ENCODE measurements around the gene CTPS2. TPM values are rescaled to one million over a fixed set of nuclear protein-coding genes. Genes with fewer than 3 reads are reported as not detected.
"Not testable (repeated sequence)": the region's sequence is repeated elsewhere in the genome, so short reads cannot be mapped to it uniquely, and the experiment has no call there.

Gene CTPS2
- total and polyA plus RNA-seq, 8 donors: 10.2 to 56.5 (median 49.1) TPM

DNA sequence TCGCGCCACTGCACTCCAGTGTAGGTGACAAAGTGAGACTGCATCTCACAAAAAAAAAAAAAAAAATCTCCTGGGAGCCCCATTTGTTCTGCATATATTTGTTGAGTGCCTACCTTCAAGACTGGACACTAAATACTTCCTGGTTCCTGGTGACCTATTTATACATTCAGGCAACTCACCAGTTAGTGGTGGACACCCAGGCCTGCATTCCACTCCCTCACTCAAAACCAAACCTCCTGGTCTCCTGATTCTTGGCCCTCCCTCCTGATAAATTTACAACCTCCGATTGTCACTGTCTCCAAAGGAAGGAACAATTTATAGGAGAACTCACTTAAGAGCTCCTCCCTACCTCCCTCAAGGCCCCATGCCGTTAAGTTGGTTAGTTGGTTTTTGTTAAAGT lies 10.0 kb upstream of the CTPS2 start:
- Histone ChIP-seq H3K27me3 (no peaks in the 10 kb centered on the region), H3K27ac (no peak overlapping the region), H3K36me3 (no peaks in the 10 kb centered on the region), H3K4me1 (peaks cover 3 to 13% of the 10 kb centered on the region in 2 donors), H3K4me3 (no peak overlapping the region), H3K9me3 (no peaks in the 10 kb centered on the region)
- TF ChIP-seq, protein P1, sequence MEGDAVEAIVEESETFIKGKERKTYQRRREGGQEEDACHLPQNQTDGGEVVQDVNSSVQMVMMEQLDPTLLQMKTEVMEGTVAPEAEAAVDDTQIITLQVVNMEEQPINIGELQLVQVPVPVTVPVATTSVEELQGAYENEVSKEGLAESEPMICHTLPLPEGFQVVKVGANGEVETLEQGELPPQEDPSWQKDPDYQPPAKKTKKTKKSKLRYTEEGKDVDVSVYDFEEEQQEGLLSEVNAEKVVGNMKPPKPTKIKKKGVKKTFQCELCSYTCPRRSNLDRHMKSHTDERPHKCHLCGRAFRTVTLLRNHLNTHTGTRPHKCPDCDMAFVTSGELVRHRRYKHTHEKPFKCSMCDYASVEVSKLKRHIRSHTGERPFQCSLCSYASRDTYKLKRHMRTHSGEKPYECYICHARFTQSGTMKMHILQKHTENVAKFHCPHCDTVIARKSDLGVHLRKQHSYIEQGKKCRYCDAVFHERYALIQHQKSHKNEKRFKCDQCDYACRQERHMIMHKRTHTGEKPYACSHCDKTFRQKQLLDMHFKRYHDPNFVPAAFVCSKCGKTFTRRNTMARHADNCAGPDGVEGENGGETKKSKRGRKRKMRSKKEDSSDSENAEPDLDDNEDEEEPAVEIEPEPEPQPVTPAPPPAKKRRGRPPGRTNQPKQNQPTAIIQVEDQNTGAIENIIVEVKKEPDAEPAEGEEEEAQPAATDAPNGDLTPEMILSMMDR (IDR thresholded peaks at IDR 0.05): no peak
- intact Hi-C loops (cut with DNase I): no loop called here
- ATAC-seq: no peak
- DNase-seq: no peak

DNA sequence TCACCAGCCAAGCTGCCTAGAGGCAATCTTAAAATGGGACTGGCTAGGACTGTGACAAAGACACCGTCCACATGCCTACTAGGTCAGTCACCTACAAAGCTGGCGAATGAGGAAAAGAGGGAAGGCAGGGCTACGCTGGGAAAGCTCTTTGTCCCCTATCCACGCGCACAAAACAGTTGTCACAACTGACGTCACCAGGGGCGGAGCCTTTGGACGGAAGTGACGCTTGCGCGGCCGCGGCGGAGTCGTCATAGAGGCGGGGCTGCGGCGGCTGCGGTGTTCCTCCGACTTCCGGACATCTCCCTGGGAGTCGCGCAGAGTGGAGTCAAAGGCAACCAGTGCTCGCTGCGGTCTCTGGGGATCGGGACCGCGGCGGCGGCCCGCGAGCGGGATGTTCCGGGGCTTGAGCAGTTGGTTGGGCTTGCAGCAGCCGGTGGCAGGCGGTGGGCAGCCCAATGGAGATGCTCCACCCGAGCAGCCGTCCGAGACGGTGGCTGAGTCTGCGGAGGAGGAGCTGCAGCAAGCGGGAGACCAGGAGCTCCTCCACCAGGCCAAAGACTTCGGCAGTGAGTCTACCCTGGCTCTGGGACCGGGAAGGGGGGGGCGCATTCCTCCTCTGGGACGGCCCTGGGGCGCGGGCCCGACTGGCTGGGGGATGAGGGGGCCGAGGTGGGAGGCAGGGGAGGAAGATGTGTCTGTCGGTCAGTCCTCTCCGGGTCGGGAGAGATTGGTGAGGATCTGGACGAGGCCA lies 7.0 kb upstream of the CTPS2 start, which contains the start of gene SYAP1:
TSS of gene SYAP1 (plus strand) at position 279 of the 751 bp plus-strand sequence. CDS start at position 392, 113 bp downstream.
- peaks cover 3 to 9% of the 10 kb centered on the region in 2 donors for H3K4me1 ChIP-seq
- intact Hi-C loops (cut with DNase I): no loop called here
- ATAC-seq: peak; percentile 98
- H3K4me3 ChIP-seq: peak within 1 kb of the TSS; percentile 56 to 74
- no peaks in the 10 kb centered on the region for H3K27me3 ChIP-seq
- peak within 1 kb of the TSS; percentile 87 to 91 for H3K27ac ChIP-seq
- H3K9me3 ChIP-seq: no peaks in the 10 kb centered on the region
- TF ChIP-seq, protein P1 (IDR thresholded peaks at IDR 0.05): no peak
- peak; percentile 93 to 97 (median 96) for DNase-seq
- no peaks in the 10 kb centered on the region for H3K36me3 ChIP-seq

- peaks cover 3 to 9% of the 10 kb centered on the region in 2 donors for H3K4me1 ChIP-seq
- no peaks in the 10 kb centered on the region for H3K36me3 ChIP-seq
- ATAC-seq (no peak), DNase-seq (no peak)
- H3K27ac ChIP-seq: peak overlapping the region; percentile 87 to 91
- intact Hi-C loops (cut with DNase I): no loop called here
- no peaks in the 10 kb centered on the region for H3K9me3 ChIP-seq
- no peaks in the 10 kb centered on the region for H3K27me3 ChIP-seq
- peak overlapping the region; percentile 56 to 74 for H3K4me3 ChIP-seq
- TF ChIP-seq, protein P1 (IDR thresholded peaks at IDR 0.05): no peak
Measured at GRCh38 chrX:16718824-16719333, 6.4 kb upstream of the CTPS2 start.

- H3K27ac ChIP-seq; H3K9me3 ChIP-seq; H3K4me1 ChIP-seq; H3K27me3 ChIP-seq; DNase-seq; H3K36me3 ChIP-seq; H3K4me3 ChIP-seq; intact Hi-C loops (cut with DNase I); ATAC-seq: not testable (repeated sequence)
Measured at GRCh38 chrX:16716451-16716850, 4.0 kb upstream of the CTPS2 start.

DNA sequence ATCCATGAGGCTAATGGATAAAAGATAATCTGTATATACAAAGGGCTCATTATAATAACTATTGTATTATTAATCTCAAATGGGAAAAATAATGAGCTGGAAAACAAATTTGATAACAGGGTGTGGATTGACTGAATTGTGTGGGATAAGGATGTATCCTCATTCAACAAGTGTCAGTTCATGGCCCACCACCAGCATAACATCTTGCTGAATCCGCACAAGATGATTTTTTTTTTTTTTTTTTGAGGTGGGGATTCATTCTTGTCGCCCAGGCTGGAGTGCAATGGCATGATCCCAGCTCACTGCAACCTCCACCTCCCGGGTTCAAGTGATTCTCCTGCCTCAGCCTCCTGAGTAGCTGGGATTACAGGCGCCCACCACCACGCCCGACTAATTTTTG lies 3.2 kb upstream of the CTPS2 start:
- H3K4me1 ChIP-seq; H3K36me3 ChIP-seq; H3K27me3 ChIP-seq; H3K4me3 ChIP-seq; H3K27ac ChIP-seq; intact Hi-C loops (cut with DNase I); H3K9me3 ChIP-seq; ATAC-seq; DNase-seq: not testable (repeated sequence)

- Histone ChIP-seq H3K36me3 (no peaks in the 10 kb centered on the region), H3K4me1 (no peaks in the 10 kb centered on the region), H3K27ac (no peak overlapping the region), H3K27me3 (peaks cover 0 to 10% of the 10 kb centered on the region in 2 donors), H3K9me3 (no peaks in the 10 kb centered on the region), H3K4me3 (no peak overlapping the region)
- intact Hi-C loops (cut with DNase I): no loop called here
- TF ChIP-seq, protein P1 (IDR thresholded peaks at IDR 0.05): no peak
- ATAC-seq (no peak), DNase-seq (no peak)
Measured at GRCh38 chrX:16714504-16714903, 2.0 kb upstream of the CTPS2 start.

Measured in left lung (tissue), 10 donors.